Measurements from ENCODE around the gene GNB1. TPM values are rescaled to one million over a fixed set of nuclear protein-coding genes. Genes with fewer than 3 reads are reported as not detected.

Gene GNB1
- polyA plus RNA-seq, 3 donors: 41.9 to 357 (median 111) TPM

GRCh38 chr1:1841575-1841995 lies 49.3 kb downstream of the GNB1 start:
- H4K20me1 ChIP-seq (ENCODE audit: insufficient read depth, low read length): peaks cover 100% of the 10 kb centered on the region
- no peaks in the 10 kb centered on the region for H3K9me3 ChIP-seq (replicated peaks in 1 of 2; ENCODE audit: control insufficient read depth in 1 of 2, insufficient read depth in 1 of 2, low read length in 2 of 2)
- peak overlapping the region; percentile 55 to 68 for H3K4me3 Mint-ChIP-seq
- H3K27ac ChIP-seq (ENCODE audit: low read depth in 1 of 2, low read length in 2 of 2): peak overlapping the region; percentile 36 to 74
- peaks cover 2 to 39% of the 10 kb centered on the region in 2 donors for H3K36me3 ChIP-seq (replicated peaks in 1 of 2; ENCODE audit: control insufficient read depth in 1 of 2, insufficient read depth in 2 of 2, low read length in 2 of 2)
- H3K27me3 ChIP-seq (ENCODE audit: control insufficient read depth in 2 of 2, insufficient read depth in 2 of 2, low read length in 2 of 2): no peaks in the 10 kb centered on the region
- H2AFZ ChIP-seq (ENCODE audit: insufficient read depth, low read depth, low read length, poor library complexity, severe bottlenecking): no peak overlapping the region
- intact Hi-C loops (cut with micrococcal nuclease): loop anchor here in 1 of 2 donors (10.0 kb wide), 1 partner anchor 53 kb away; the partner anchor contains the start of gene GNB1
- peaks cover 20 to 47% of the 10 kb centered on the region in 2 donors for H3K36me3 Mint-ChIP-seq
- H3K4me1 Mint-ChIP-seq: peaks cover 43% of the 10 kb centered on the region
- no peaks in the 10 kb centered on the region for H3K27me3 Mint-ChIP-seq (ENCODE audit: low read depth in 3 of 3)
- peak overlapping the region; percentile 48 to 91 (median 74) for H3K27ac Mint-ChIP-seq
- no CpG with 5 or more reads among the region's 3 CpGs for WGBS (ENCODE audit: insufficient coverage)
- no peaks in the 10 kb centered on the region for H3K9me3 Mint-ChIP-seq
- peak overlapping the region; percentile 32 for H3K4me2 ChIP-seq (replicated peaks; ENCODE audit: extremely low read depth, low read length, poor library complexity, severe bottlenecking)
- H3K4me1 ChIP-seq (ENCODE audit: control insufficient read depth in 1 of 2, insufficient read depth in 2 of 2, low read length in 2 of 2): peaks cover 24 to 29% of the 10 kb centered on the region in 2 donors
- H3K4me3 ChIP-seq (replicated peaks in 1 of 3; ENCODE audit: low read depth in 2 of 3, low read length in 3 of 3): peak overlapping the region in 1 of 3 experiments; percentile 11
- TF ChIP-seq, protein P1, sequence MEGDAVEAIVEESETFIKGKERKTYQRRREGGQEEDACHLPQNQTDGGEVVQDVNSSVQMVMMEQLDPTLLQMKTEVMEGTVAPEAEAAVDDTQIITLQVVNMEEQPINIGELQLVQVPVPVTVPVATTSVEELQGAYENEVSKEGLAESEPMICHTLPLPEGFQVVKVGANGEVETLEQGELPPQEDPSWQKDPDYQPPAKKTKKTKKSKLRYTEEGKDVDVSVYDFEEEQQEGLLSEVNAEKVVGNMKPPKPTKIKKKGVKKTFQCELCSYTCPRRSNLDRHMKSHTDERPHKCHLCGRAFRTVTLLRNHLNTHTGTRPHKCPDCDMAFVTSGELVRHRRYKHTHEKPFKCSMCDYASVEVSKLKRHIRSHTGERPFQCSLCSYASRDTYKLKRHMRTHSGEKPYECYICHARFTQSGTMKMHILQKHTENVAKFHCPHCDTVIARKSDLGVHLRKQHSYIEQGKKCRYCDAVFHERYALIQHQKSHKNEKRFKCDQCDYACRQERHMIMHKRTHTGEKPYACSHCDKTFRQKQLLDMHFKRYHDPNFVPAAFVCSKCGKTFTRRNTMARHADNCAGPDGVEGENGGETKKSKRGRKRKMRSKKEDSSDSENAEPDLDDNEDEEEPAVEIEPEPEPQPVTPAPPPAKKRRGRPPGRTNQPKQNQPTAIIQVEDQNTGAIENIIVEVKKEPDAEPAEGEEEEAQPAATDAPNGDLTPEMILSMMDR (IDR thresholded peaks at IDR 0.05): no peak
- DNase-seq: peak; percentile 6 to 27 (median 12)
- peaks cover 100% of the 10 kb centered on the region for H3K79me2 ChIP-seq (ENCODE audit: insufficient read depth, low read length)
- peak overlapping the region; percentile 2 for H3K9ac ChIP-seq (ENCODE audit: insufficient read depth, low read length, poor library complexity, severe bottlenecking)

- Histone ChIP-seq H3K27me3 (ENCODE audit: control insufficient read depth in 2 of 2, insufficient read depth in 2 of 2, low read length in 2 of 2) (no peaks in the 10 kb centered on the region), H3K27ac (ENCODE audit: low read depth in 1 of 2, low read length in 2 of 2) (peak overlapping the region in 1 of 2 donors; percentile 48), H3K36me3 (replicated peaks in 1 of 2; ENCODE audit: control insufficient read depth in 1 of 2, insufficient read depth in 2 of 2, low read length in 2 of 2) (peaks cover 19 to 51% of the 10 kb centered on the region in 2 donors), H4K20me1 (ENCODE audit: insufficient read depth, low read length) (peaks cover 100% of the 10 kb centered on the region), H3K4me3 (replicated peaks in 1 of 3; ENCODE audit: low read depth in 2 of 3, low read length in 3 of 3) (no peak overlapping the region), H3K79me2 (ENCODE audit: insufficient read depth, low read length) (peaks cover 100% of the 10 kb centered on the region), H2AFZ (ENCODE audit: insufficient read depth, low read depth, low read length, poor library complexity, severe bottlenecking) (no peak overlapping the region), H3K4me1 (ENCODE audit: control insufficient read depth in 1 of 2, insufficient read depth in 2 of 2, low read length in 2 of 2) (peaks cover 24 to 29% of the 10 kb centered on the region in 2 donors), H3K4me2 (replicated peaks; ENCODE audit: extremely low read depth, low read length, poor library complexity, severe bottlenecking) (no peak overlapping the region), H3K9ac (ENCODE audit: insufficient read depth, low read length, poor library complexity, severe bottlenecking) (no peak overlapping the region), H3K9me3 (replicated peaks in 1 of 2; ENCODE audit: control insufficient read depth in 1 of 2, insufficient read depth in 1 of 2, low read length in 2 of 2) (no peaks in the 10 kb centered on the region)
- no peaks in the 10 kb centered on the region for H3K27me3 Mint-ChIP-seq (ENCODE audit: low read depth in 3 of 3)
- no peak for DNase-seq
- 100% methylated on average over 2 of the region's 10 CpGs for WGBS (ENCODE audit: insufficient coverage)
- H3K4me3 Mint-ChIP-seq: no peak overlapping the region
- intact Hi-C loops (cut with micrococcal nuclease): no loop called here
- no peaks in the 10 kb centered on the region for H3K9me3 Mint-ChIP-seq
- peaks cover 36% of the 10 kb centered on the region for H3K4me1 Mint-ChIP-seq
- TF ChIP-seq, protein P1 (IDR thresholded peaks at IDR 0.05): no peak
- H3K27ac Mint-ChIP-seq: peak overlapping the region in 6 of 7 donors; percentile 4 to 76 (median 59)
- H3K36me3 Mint-ChIP-seq: peaks cover 31 to 60% of the 10 kb centered on the region in 2 donors
Measured at GRCh38 chr1:1839311-1839965, 51.4 kb downstream of the GNB1 start.
